Measurements from ENCODE around the gene UBAP1L.

GRCh38 chr15:65077981-65078352 lies 37.0 kb downstream of the UBAP1L start:
- TF ChIP-seq CTCF (IDR thresholded peaks at IDR 0.05; ENCODE audit: extremely low read depth in 1 of 2, insufficient read depth in 1 of 2, low read depth in 1 of 2, low read length in 2 of 2) (peak; percentile 60 to 85), MAX (IDR thresholded peaks at IDR 0.05; ENCODE audit: insufficient read depth, insufficient read length) (no peak), EZH2 (IDR thresholded peaks at IDR 0.05; ENCODE audit: borderline replicate concordance, low read depth, low read length, severe bottlenecking) (no peak), POLR2AphosphoS5 (IDR thresholded peaks at IDR 0.05; ENCODE audit: insufficient read depth, low read depth, low read length) (no peak)
